Calu3 (cell line): ENCODE results near the gene C2orf42. TPM values are rescaled to one million over a fixed set of nuclear protein-coding genes. Genes with fewer than 3 reads are reported as not detected.

Experiments used
- BruUV-seq: library from RNA; stranded (reverse); fragments of 400-500 nt; replicated peaks from 2 replicates; lab custom pipeline; 2021; lab: Mats Ljungman, UMichigan
- CTCF ChIA-PET: fragments of 300-600 bp; sonication (Branson Sonifier 250); formaldehyde crosslinking; loops from one replicate; lab custom pipeline; 2022; ENCODE audit warnings: antibody characterized with exemption; lab: Charles Lee
- DNase-seq: peaks from one replicate; pipeline ENCODE4 v3.0.0; 2022
- H3K27ac Mint-ChIP-seq: one replicate; pipeline ENCODE4 v1.8.0; 2022; ENCODE audit warnings: mixed read lengths; ENCODE audit not compliant: unreplicated experiment
- H3K27me3 Mint-ChIP-seq: one replicate; pipeline ENCODE4 v1.8.0; 2022; ENCODE audit warnings: mixed read lengths; ENCODE audit not compliant: unreplicated experiment
- H3K36me3 Mint-ChIP-seq: one replicate; pipeline ENCODE4 v1.8.0; 2022; ENCODE audit warnings: mild to moderate bottlenecking, moderate library complexity, mixed read lengths; ENCODE audit not compliant: insufficient read depth, unreplicated experiment
- H3K4me1 Mint-ChIP-seq: one replicate; pipeline ENCODE4 v1.8.0; 2022; ENCODE audit warnings: mild to moderate bottlenecking, low read depth, mixed read lengths; ENCODE audit not compliant: unreplicated experiment
- H3K4me3 Mint-ChIP-seq: one replicate; pipeline ENCODE4 v1.8.0; 2022; ENCODE audit warnings: mild to moderate bottlenecking, low read depth, moderate library complexity, mixed read lengths; ENCODE audit not compliant: unreplicated experiment
- H3K9me3 Mint-ChIP-seq: one replicate; pipeline ENCODE4 v1.8.0; 2022; ENCODE audit warnings: low read depth, mixed read lengths; ENCODE audit not compliant: unreplicated experiment
- CTCF ChIP-seq: fragments of 200-600 bp; IDR thresholded peaks from one replicate; pipeline ENCODE4 v1.8.0; 2022; ENCODE audit warnings: antibody characterized with exemption; ENCODE audit not compliant: unreplicated experiment
- intact Hi-C: fragments of 100-400 bp; cut with micrococcal nuclease; formaldehyde crosslinking; loops from one replicate; pipeline ENCODE4 v1.10.0; 2022; ENCODE audit not compliant: unreplicated experiment
- total RNA-seq: library from RNA; stranded (reverse); gene quantifications from 2 replicates; pipeline ENCODE4 v1.2.3, GENCODE V29; 2022

The C2orf42 gene
- total RNA-seq, 1 experiment from 2014 or later = 11.6 TPM

GRCh38 chr2:70145144-70145490 is 45.7 kb downstream of the C2orf42 start:
- H3K27ac Mint-ChIP-seq = no peak overlapping the region

GRCh38 chr2:70144443-70145143 is 46.2 kb downstream of the C2orf42 start:
- Mint-ChIP-seq H3K9me3 (no peaks in the 10 kb centered on the region), H3K4me1 (peaks cover 18% of the 10 kb centered on the region), H3K27me3 (no peaks in the 10 kb centered on the region), H3K4me3 (no peak overlapping the region), H3K27ac (no peak overlapping the region), H3K36me3 (peaks cover 29% of the 10 kb centered on the region)
- TF ChIP-seq CTCF = no peak
- no TSS peak for BruUV-seq
- intact Hi-C loops = loop anchor here (10.0 kb wide), 1 partner anchor 150 kb away; no protein-coding TSS in a partner anchor
- CTCF ChIA-PET = interaction anchor here (1.0 kb wide), 1 partner anchor 230 kb away, joined by 5 read pairs; the partner anchor contains the start of gene MXD1
- no peak for DNase-seq

More at GRCh38 chr2:70145144-70145490, 45.7 kb downstream of the C2orf42 start:
- intact Hi-C loops = loop anchor here (10.0 kb wide), 1 partner anchor 150 kb away; no protein-coding TSS in a partner anchor
- H3K9me3 Mint-ChIP-seq = no peaks in the 10 kb centered on the region
- BruUV-seq = no TSS peak
- CTCF ChIA-PET = interaction anchor here (1.0 kb wide), 1 partner anchor 230 kb away, joined by 5 read pairs; the partner anchor contains the start of gene MXD1
- DNase-seq = no peak
- no peaks in the 10 kb centered on the region for H3K27me3 Mint-ChIP-seq
- H3K4me3 Mint-ChIP-seq = no peak overlapping the region
- TF ChIP-seq CTCF = no peak
- H3K36me3 Mint-ChIP-seq = peaks cover 29% of the 10 kb centered on the region
- H3K4me1 Mint-ChIP-seq = peaks cover 18% of the 10 kb centered on the region

GRCh38 chr2:70143314-70144150 is 47.3 kb downstream of the C2orf42 start:
- Mint-ChIP-seq H3K36me3 (peaks cover 29% of the 10 kb centered on the region), H3K27me3 (no peaks in the 10 kb centered on the region), H3K4me1 (peaks cover 18% of the 10 kb centered on the region), H3K9me3 (no peaks in the 10 kb centered on the region), H3K4me3 (peak overlapping the region; percentile 60), H3K27ac (peak overlapping the region; percentile 97)
- peak; percentile 45 for DNase-seq
- BruUV-seq = no TSS peak
- TF ChIP-seq CTCF = no peak
- CTCF ChIA-PET = interaction anchor here (1.0 to 3.5 kb wide), 2 partner anchors 75 to 230 kb away, joined by 3 to 32 read pairs; partner anchors contain the start of gene MXD1
- intact Hi-C loops = loop anchor here (2.0 to 10.0 kb wide), 2 partner anchors 149 to 229 kb away; partner anchors contain the start of gene MXD1

GRCh38 chr2:70142590-70143313 is 48.1 kb downstream of the C2orf42 start:
- CTCF ChIA-PET = interaction anchor here (0.7 to 3.5 kb wide), 3 partner anchors 74 to 314 kb away, joined by 3 to 32 read pairs (median 3); partner anchors contain the start of gene MXD1
- H3K4me3 Mint-ChIP-seq = peak overlapping the region; percentile 60
- peak; percentile 99 for DNase-seq
- intact Hi-C loops = loop anchor here (2.0 to 10.0 kb wide), 2 partner anchors 148 to 228 kb away; partner anchors contain the start of gene MXD1
- peaks cover 29% of the 10 kb centered on the region for H3K36me3 Mint-ChIP-seq
- peaks cover 22% of the 10 kb centered on the region for H3K4me1 Mint-ChIP-seq
- no peaks in the 10 kb centered on the region for H3K9me3 Mint-ChIP-seq
- peak overlapping the region; percentile 97 for H3K27ac Mint-ChIP-seq
- no peaks in the 10 kb centered on the region for H3K27me3 Mint-ChIP-seq
- peak; percentile 90 for TF ChIP-seq CTCF
- BruUV-seq = TSS peak; percentile 99
